GM18858 (cell line): ENCODE results near the gene BPIFA1.

Experiments
- ATAC-seq: cut with Tn5 transposase; IDR thresholded peaks from one replicate; pipeline ENCODE4 v1.9.1; 2021; ENCODE audit not compliant: unreplicated experiment

Gene BPIFA1

DNA sequence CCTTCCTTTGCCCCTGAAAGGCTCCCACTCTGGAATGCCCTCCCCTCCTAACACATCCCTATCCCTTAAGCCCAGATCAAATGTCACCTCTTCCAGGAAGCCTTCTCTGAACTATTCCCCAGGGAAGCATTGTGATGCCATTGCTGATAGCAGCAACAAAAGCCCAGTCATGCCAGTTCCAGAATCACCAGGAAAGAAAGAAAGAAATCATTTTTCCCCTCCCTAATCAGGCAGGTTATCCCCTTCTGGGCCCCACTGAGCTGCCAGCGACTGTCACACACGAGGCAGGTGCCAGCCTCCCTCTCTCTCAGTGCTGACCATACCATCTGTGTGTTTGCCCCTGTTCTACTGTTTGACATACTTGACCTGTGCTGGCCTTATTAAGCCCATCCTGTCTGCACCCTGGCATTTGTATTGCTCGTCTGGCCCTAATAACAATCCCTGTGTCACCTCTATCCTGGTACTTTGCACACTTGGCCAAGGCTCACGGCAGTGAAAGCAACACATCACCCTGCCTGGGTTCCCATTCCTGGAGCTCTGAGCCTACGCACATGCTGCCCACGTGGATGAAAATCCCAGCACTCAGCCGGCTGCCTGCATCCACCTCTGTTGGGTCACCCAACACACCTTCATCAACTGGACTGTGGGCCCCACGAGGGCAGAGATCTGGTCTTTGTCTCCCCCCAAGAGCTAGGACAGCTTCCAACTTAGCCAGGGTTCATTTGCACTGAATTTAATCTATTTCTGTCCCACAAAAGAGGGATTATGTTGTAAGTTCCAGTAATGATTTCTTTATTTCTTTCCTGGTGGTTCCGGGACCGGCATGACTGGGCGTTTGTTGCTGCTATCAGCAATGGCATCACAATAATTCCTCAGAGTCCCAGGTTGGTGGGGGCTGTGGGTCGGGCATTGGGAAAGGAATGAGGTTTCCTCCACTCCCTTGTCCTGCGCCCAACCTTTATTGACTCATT, 42.0 kb downstream of the BPIFA1 start:
- no peak for ATAC-seq

DNA sequence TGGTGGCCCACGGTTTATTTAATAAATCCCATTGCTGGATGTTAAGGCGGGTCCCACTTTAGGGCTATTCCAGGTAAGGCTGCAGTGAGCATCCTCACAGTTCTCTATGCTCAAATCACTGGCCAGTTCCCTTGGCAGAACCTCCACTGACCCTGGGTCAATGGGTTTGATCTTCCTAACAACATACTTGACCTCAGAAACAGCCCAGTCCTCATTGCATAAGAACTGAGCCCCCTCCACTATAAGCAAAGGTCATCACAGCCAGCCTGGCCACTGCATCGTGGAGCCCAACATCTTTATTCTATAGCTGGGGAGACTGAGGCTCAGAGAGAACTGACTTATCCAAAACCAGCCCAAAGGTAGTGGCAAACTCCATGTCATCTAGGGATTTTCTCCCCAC, 42.9 kb downstream of the BPIFA1 start:
- no peak for ATAC-seq

DNA sequence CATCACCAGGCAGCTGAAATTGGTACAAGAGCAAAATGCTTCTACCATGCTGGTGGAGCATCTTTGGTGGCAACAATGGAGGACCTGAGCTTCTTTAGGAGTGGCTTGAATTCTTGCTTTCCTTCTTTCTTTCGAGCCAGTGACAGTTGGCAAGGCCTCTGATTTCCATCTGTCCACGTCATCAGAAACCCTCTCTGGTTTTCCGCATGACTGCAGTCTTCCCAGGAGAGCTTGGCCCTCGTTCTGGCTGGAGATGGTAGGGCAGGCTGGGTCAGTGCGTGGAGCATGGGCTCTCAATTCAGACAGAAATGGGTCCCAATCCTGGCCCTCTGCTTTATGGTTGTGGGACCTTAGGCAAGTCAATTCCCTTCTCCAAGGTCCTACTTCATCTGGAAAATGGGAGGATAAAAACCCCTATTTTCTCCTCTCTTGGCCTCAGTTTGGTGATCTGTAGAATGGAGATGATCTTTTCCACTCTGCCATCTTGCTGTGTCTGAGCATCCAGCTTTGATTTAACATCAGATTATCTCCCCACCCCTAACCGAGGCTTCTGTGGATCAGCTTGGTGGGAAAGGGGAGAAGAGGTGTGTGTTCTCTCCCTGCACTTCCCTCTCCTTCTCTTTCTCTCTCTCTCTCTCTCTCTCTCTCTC, 43.6 kb downstream of the BPIFA1 start:
- ATAC-seq = no peak

DNA sequence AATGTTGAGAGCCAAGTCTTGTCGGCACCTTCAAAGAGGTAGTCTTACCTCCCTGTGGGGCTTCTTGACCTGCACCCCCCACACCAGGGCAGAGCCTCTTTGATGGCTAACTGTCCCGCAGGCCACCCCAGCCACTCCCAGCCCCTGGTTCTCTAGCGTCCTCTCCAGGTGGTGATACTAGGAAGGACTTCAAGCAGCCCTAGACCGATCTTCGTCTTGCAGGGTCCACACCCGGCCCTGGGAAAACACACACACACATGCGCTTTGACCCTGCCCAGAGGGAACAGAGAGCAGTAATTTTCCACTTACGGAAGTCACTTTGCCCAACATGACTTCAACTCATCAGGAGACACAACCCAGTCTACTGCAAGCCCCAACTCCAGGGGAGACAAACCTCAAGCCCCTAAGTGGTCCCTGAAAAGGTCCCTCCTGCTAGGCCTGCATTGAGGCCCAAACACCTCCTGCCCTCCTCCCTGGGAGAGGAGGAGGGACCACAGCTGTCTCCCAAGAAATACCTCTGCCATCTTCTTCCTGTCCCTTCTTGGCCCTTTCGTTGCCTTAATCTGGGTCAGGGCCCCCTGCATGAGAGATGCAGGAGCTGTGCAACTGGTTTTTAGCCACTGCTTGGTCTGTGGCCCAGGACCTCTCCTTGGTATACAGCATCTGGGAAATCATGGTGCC, 44.3 kb downstream of the BPIFA1 start:
- no peak for ATAC-seq

DNA sequence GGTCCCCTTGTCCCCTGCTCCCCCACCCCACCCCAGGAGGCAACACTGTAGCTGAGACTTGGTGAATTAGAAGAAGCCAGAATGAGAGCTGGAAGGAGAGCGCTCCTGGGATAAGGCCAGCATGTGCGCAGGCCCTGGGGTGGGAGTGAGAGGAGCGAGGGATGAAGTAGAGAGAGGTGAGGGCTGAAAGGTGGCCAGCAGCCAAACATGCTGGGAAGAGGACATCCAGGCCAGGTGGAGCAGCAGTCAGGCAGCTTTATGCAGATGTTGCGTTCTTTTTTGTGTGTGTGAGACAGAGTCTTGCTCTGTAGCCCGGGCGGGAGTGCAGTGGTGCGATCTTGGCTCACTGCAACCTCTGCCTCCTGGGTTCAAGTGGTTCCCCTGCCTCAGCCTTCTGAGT, 45.0 kb downstream of the BPIFA1 start:
- no peak for ATAC-seq

DNA sequence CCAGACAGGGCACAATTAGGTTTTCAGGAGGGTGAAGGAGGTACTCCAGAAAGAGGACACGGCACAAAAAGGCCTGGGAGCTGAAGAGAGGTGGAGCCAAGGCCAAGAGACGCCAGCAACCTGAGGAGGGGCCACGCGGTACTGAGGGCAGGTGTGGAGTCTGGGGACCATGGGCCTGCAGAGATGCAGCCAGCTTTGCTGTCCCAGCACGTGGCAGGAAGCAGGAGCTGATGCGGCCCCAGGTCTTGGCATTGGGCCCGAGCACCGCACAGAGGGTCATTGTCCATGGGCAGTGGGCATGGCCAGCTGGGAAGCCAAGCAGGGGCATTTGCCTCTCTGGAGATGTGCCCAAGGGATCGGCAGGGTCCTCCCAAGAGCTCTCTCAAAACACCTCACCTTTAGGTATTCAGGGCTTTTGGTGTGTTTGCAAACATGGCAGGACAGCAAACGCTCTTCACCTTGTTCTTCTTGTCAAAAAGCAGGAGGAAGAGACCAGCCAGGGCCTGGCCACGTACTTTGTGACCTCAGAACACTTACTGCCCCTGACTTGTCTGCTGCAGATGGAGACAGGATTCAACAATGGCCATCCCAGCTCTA, 45.9 kb downstream of the BPIFA1 start:
- no peak for ATAC-seq

DNA sequence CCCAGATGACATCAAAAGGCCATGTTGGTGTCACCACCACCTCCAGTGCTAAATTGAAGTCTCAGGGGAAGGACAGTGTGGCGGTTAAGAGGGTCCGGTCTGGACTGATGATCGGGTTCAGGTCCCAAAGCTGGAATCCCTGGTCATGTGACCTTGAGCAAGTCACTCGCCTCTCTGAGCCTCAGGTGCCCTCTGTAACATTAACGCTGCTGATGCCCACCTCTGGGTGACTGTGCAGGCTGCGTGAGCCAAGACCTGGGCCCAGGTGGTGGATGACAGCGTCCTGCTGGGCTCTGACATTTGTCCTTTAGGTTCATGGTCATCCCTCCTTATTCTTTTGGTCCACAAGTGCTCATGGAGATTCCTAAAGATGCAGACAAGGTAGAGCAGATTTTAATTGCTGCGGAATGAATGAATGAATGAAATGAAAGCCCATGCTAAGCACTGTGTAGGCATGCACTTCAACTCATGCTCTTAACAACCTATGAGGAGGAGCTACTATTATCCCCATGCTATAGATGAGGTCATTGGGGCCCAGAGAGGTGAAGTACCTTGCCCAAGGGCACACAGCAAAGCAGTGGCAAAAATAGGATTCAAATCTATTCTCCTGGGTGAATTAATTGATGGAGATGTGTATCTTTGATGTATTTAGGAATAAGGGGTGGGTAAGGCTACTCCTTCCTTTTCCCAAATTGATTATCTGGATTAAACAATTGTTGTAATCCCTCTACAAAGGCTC, 46.6 kb downstream of the BPIFA1 start:
- no peak for ATAC-seq

DNA sequence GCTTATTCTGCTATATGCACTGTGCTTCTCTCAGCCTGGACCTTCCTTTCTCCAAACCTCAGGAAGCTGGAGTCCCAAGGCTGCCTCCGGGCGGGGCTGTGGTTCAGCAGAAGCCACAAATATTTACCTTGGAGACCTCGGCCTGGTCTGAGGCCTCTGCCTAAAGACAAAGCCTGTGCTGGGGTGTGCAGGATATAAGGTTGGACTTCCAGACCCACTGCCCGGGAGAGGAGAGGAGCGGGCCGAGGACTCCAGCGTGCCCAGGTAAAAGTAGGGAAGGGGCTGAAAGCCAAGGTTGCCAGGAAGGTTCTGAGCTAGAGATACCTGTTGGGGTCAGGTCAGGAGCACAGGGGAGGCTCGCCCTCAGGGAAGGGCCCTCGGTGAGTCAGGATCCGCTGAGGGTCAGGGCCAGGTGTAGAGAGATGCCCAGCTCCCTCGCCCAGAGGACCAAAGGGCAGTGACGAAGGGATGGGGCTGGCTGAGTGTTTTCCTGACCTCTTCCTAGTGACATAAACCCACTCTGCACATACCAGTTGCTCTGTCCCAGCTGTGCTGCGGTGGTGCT, 47.3 kb downstream of the BPIFA1 start, which contains the start of gene BPIFB1:
BPIFB1 (plus strand) TSS at position 224 of the 565 bp plus-strand sequence. CDS start 2,860 bp downstream, outside the sequence.
- ATAC-seq = no peak

DNA sequence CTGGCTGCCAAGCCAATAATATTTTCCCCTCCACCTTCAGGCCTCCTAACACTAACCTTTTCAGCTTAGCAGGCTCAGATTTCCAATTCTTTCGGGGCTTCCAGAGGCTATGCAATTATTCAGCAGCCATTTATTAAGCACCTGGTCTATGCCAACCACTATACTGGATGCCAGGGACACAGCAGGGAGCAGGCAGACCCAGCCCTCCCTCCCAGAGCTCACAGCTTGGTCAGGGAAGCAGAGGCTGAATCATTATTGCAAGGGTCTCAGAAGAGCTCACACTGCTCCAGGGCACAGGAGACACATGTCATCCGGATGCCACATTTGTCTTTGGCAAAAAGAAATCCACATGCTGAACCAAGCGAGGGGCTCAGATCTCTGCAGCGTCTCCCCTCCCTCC, 48.5 kb downstream of the BPIFA1 start:
- ATAC-seq = no peak

DNA sequence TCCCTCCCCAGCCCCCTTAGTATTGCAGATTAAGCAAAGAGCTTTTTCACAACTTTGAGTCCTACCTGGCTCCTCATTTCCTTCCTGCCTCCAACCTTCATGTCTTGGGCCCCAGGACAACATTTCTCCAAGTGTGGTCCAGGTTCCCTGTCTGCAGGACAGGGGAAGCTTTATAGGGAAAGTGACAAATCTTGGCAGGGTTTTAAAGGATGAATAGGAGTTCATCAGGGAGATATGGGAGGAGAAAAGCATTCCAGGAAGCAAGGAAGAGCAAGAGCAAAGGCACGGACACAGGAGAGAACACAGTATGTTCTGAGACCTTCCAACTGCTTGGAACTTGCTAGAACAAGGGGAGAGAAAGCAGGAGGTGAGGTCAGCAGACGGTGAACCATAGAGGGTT, 49.1 kb downstream of the BPIFA1 start:
- no peak for ATAC-seq

DNA sequence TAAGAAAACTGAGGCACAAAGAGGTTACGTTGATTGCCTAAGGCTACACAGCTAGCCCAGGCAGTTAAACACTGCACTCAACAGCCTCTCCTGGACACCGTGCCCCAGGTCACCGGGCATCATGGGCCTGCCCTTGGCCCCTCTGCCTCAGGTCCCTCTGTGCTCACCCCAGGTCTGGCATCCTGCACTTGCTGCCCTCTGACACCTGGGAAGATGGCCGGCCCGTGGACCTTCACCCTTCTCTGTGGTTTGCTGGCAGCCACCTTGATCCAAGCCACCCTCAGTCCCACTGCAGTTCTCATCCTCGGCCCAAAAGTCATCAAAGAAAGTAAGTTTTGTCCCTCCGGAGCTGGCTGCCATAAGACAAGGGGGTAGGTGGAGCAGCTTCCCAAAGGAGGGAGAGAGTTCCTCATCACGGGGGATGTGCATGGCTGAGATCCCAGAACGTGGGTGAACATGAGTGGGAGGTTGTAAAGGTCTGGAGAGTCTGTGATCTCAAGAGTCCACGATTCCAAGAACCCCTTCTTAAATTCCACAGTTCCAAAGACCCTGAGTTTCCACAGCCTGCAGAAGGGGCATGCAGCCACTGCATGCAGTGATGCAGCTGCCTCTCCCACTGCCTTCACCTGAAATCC, 50.2 kb downstream of the BPIFA1 start:
- no peak for ATAC-seq

DNA sequence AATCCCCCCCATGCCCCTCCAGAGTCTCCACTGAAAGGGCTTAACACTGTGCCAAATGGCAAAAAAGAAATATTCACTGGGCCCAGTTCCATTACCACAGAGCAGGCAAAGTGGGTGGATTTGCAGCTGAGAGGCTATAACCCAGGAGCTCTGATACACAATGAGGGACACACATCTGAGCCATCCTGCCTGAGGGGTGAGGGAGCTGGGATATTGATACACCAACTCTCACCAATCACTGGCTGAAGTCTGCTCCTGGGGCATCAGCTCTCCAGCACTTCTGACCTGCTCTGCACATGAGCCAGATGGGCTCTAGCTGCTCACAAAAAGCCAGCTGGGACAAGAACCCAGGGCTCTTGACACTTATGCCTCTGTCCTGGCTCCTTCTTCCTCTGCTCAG, 52.1 kb downstream of the BPIFA1 start:
- no peak for ATAC-seq

DNA sequence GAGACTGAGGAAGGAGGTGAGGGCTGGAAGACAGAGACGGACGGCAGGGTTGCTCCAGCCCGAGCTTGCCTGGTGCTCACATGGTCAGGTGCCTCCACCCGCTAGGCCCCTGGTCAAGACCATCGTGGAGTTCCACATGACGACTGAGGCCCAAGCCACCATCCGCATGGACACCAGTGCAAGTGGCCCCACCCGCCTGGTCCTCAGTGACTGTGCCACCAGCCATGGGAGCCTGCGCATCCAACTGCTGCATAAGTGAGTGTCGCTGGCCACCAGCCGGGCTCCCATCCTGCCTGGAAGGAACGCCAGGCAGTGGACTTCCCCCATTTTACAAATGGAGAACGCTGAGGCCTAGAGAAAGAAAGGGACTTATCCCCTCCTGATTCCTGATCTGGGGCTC, 55.1 kb downstream of the BPIFA1 start:
- ATAC-seq = no peak

DNA sequence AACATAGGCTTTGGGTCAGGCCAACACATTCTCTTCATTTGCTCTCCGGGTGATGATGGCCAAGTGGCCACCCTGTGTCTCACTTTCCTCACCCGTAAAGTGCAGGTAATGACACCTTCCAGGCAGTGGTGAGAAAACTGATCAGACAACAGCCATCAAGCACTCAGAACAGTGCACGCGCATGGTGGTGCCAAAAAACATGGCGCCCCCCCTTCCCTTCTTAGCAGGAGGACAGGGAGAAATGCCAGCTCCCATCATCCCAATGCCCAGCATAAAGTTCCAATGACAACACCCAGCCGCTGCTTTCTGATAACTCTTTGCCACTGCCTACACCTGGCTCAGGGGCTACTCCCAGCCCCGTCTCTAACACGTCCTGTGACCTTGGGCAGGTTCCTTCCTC, 55.6 kb downstream of the BPIFA1 start:
- no peak for ATAC-seq

DNA sequence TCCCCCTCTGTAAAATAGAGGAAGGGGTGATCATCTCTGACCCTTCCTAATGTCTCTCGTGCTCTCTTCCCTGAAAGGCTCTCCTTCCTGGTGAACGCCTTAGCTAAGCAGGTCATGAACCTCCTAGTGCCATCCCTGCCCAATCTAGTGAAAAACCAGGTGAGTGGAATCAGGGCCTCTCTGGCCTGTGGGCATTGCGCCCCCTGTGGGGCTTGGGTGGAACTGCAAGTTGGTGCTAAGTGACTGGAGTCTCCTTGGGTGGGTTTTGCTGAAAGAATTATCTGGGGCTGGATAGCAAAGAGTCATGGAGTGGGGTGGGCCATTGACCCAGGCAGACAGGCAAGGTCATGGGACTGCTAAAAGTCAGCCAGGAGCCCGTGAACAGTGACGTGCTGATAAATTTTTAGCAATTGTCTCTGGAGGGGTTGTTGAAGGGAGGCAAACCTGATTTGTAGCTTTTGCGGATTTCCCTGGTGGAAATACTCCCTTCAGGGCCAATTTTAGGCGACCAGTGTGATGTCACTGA, 56.1 kb downstream of the BPIFA1 start:
- ATAC-seq = no peak
